AG09319 (cell line): Measurements from ENCODE around the gene F11R.
"Not testable (repeated sequence)": the region's sequence is repeated elsewhere in the genome, so short reads cannot be mapped to it uniquely, and the experiment has no call there.

Experiments used
- DNase-seq: peaks from one replicate; pipeline ENCODE4 v3.0.0-alpha.2; 2010; ENCODE audit warnings: low read depth; ENCODE audit errors: extremely low read depth
- CTCF ChIP-seq: IDR thresholded peaks from 2 replicates; pipeline ENCODE4 v1.5.1; 2011; ENCODE audit warnings: low read depth, mild to moderate bottlenecking, inconsistent platforms, low read length, moderate library complexity

F11R gene

GRCh38 chr1:161020509-161021164 is at the start of gene F11R:
F11R (minus strand) TSS chr1:161021152; CDS start chr1:161021073, 79 bp downstream.
- no peak; the same call in 1 of the 2 replicates for TF ChIP-seq CTCF
- DNase-seq, result no peak

GRCh38 chr1:161069731-161070270 is 48.8 kb upstream of the F11R start, which contains the start of gene ARHGAP30:
ARHGAP30 (minus strand) TSS chr1:161069891; CDS start chr1:161069624, 267 bp downstream.
- DNase-seq, result no peak

GRCh38 chr1:161069241-161069640 is 48.3 kb upstream of the F11R start:
- TF ChIP-seq CTCF, result no peak
- no peak for DNase-seq

More at GRCh38 chr1:161069731-161070270, 48.8 kb upstream of the F11R start, which contains the start of gene ARHGAP30:
- TF ChIP-seq CTCF, result no peak

- no peak for DNase-seq
These were observed 47.6 kb upstream of the F11R start for GRCh38 chr1:161068306-161069234.

GRCh38 chr1:161066694-161067093 is 45.7 kb upstream of the F11R start:
- no peak for DNase-seq
- TF ChIP-seq CTCF, result no peak

More at GRCh38 chr1:161068306-161069234, 47.6 kb upstream of the F11R start:
- TF ChIP-seq CTCF, result no peak

- DNase-seq, result not testable (repeated sequence)
These were observed 44.7 kb upstream of the F11R start for GRCh38 chr1:161065681-161066080.

GRCh38 chr1:161063936-161064335 is 43.0 kb upstream of the F11R start:
- DNase-seq, result not testable (repeated sequence)

- TF ChIP-seq CTCF, result no peak
- DNase-seq, result no peak
These were observed 40.5 kb upstream of the F11R start for GRCh38 chr1:161061419-161061818.
